Stimulated activated CD8-positive, alpha-beta memory T cell treated with anti-CD3 and anti-CD28 coated beads, Interleukin-15, amount 100 ng/mL, for 1 hour (primary cell): ENCODE measurements around the gene COQ10A.

Experiments used
- DNase-seq: peaks from one replicate; pipeline ENCODE4 v3.0.0-alpha.2; 2020; ENCODE audit warnings: low read depth

The COQ10A gene

GRCh38 chr12:56266693-56267442, at the start of gene COQ10A:
COQ10A (plus strand) TSS chr12:56266942; CDS start chr12:56267119, 177 bp downstream.
- DNase-seq: peak; percentile 86

- no peak for DNase-seq
These were observed 46.9 kb upstream of the COQ10A start for GRCh38 chr12:56219840-56220239.

- no peak for DNase-seq
These were observed 46.0 kb upstream of the COQ10A start for GRCh38 chr12:56220611-56221231.

- DNase-seq: no peak
These were observed 45.4 kb upstream of the COQ10A start for GRCh38 chr12:56221232-56221756.

- peak; percentile 90 for DNase-seq
These were observed 44.8 kb upstream of the COQ10A start, which contains the start of gene RNF41 for GRCh38 chr12:56221757-56222530. RNF41 (minus strand) TSS chr12:56221922; CDS start chr12:56214047, 7,875 bp downstream.

GRCh38 chr12:56222531-56222895, 44.2 kb upstream of the COQ10A start:
- DNase-seq: no peak

- no peak for DNase-seq
These were observed 43.1 kb upstream of the COQ10A start for GRCh38 chr12:56223571-56224101.

GRCh38 chr12:56224102-56224701, 42.5 kb upstream of the COQ10A start, which contains the start of gene NABP2:
NABP2 (plus strand) TSS chr12:56224342; CDS start chr12:56224857, 515 bp downstream.
- peak; percentile 75 for DNase-seq

GRCh38 chr12:56224954-56225353, 41.8 kb upstream of the COQ10A start:
- DNase-seq: no peak

- no peak for DNase-seq
These were observed 37.7 kb upstream of the COQ10A start for GRCh38 chr12:56229082-56229481.

GRCh38 chr12:56229916-56230431, 36.8 kb upstream of the COQ10A start, which contains the start of gene SLC39A5:
SLC39A5 (plus strand) TSS chr12:56230051; CDS start chr12:56231275, 1,224 bp downstream.
- no peak for DNase-seq

- DNase-seq: no peak
These were observed 36.1 kb upstream of the COQ10A start for GRCh38 chr12:56230432-56231183.

GRCh38 chr12:56231184-56231582, 35.6 kb upstream of the COQ10A start:
- no peak for DNase-seq

GRCh38 chr12:56234746-56235436, 31.9 kb upstream of the COQ10A start:
- DNase-seq: no peak

GRCh38 chr12:56236091-56236490, 30.7 kb upstream of the COQ10A start:
- DNase-seq: no peak

- no peak for DNase-seq
These were observed 29.8 kb upstream of the COQ10A start for GRCh38 chr12:56236985-56237384.

GRCh38 chr12:56237552-56237951, 29.2 kb upstream of the COQ10A start:
- no peak for DNase-seq

GRCh38 chr12:56241424-56242303, 25.1 kb upstream of the COQ10A start:
- no peak for DNase-seq

GRCh38 chr12:56242986-56243385, 23.8 kb upstream of the COQ10A start:
- no peak for DNase-seq
